ENCODE measurements around the gene TYW5.
A peak's percentile ranks its signal among the peaks of the same experiment; 100 is the strongest.

Gene TYW5

DNA sequence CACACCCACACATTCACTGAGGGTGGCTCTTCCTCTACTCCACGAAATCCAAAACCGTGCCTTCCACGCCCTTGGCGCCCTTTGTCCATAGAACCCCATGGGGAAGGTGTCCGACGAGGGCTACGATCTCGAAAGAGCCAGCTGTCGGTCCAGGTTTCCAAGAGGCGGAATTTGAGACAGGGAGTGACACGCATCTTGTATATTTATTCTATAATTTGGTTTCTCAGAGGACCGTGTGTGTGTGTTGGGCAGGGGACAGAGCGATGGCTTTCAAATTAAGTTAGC is 43.5 kb downstream of the TYW5 start:
- peaks cover 14% of the 10 kb centered on the region for H3K79me2 ChIP-seq (ENCODE audit: control insufficient read depth, insufficient read depth, low read length, poor library complexity)
- H3K4me3 ChIP-seq (ENCODE audit: low read depth, low read length) = peak overlapping the region; percentile 89
- DNase-seq = no peak
- peak overlapping the region; percentile 45 for H3K4ac ChIP-seq (ENCODE audit: low read depth, low read length)
- no peaks in the 10 kb centered on the region for H3K27me3 ChIP-seq (ENCODE audit: insufficient read depth, low read length)
- H2BK120ac ChIP-seq (ENCODE audit: insufficient read depth, low read length, poor library complexity) = peak overlapping the region; percentile 6
- peak overlapping the region; percentile 87 for H3K27ac ChIP-seq (ENCODE audit: low read depth, low read length)
- WGBS (ENCODE audit: extremely low coverage, insufficient coverage, insufficient read length) = no CpG with 5 or more reads among the region's 13 CpGs
- H2AK5ac ChIP-seq (ENCODE audit: low read length) = no peak overlapping the region
- H3K18ac ChIP-seq (ENCODE audit: low read length) = peak overlapping the region; percentile 71
- H3K14ac ChIP-seq (ENCODE audit: low read length) = peak overlapping the region; percentile 83
- peaks cover 0 to 3% of the 10 kb centered on the region in 2 experiments for H3K4me1 ChIP-seq (ENCODE audit: control insufficient read depth in 1 of 2, insufficient read depth in 2 of 2, low read length in 2 of 2)
- H3K9me3 ChIP-seq (ENCODE audit: insufficient read depth, low read depth, low read length) = peaks cover 3% of the 10 kb centered on the region
- H4K8ac ChIP-seq (ENCODE audit: low read depth, low read length) = peak overlapping the region; percentile 71
- peak overlapping the region; percentile 91 for H2AFZ ChIP-seq (ENCODE audit: insufficient read depth, low read length, poor library complexity)
- H2BK12ac ChIP-seq (ENCODE audit: low read length) = no peak overlapping the region
- no peak overlapping the region for H3K23ac ChIP-seq (ENCODE audit: low read length)
- H3K9ac ChIP-seq (ENCODE audit: low read length) = peak overlapping the region; percentile 88
- peak overlapping the region; percentile 73 for H2BK5ac ChIP-seq (ENCODE audit: low read depth, low read length, poor library complexity)
- H3K4me2 ChIP-seq (ENCODE audit: low read length) = peak overlapping the region; percentile 76
- H3K79me1 ChIP-seq (ENCODE audit: low read length) = peaks cover 7% of the 10 kb centered on the region
- H4K91ac ChIP-seq (ENCODE audit: low read depth, low read length) = no peak overlapping the region
- peaks cover 3 to 7% of the 10 kb centered on the region in 2 experiments for H3K36me3 ChIP-seq (ENCODE audit: control insufficient read depth in 1 of 2, insufficient read depth in 2 of 2, low read length in 2 of 2)
- peak overlapping the region; percentile 10 for H4K12ac ChIP-seq (ENCODE audit: low read depth, low read length)

GRCh38 chr2:199911052-199911876 is 44.0 kb downstream of the TYW5 start, which contains the start of gene C2orf69:
TSS of gene C2orf69 (plus strand) at chr2:199911293. CDS start at chr2:199911439, 146 bp downstream.
- Histone ChIP-seq H3K23ac (ENCODE audit: low read length) (no peak within 1 kb of the TSS), H3K27me3 (ENCODE audit: insufficient read depth, low read length) (no peaks in the 10 kb centered on the region), H3K36me3 (ENCODE audit: control insufficient read depth in 1 of 2, insufficient read depth in 2 of 2, low read length in 2 of 2) (peaks cover 0 to 3% of the 10 kb centered on the region in 2 experiments), H3K4me1 (ENCODE audit: control insufficient read depth in 1 of 2, insufficient read depth in 2 of 2, low read length in 2 of 2) (peaks cover 0 to 3% of the 10 kb centered on the region in 2 experiments), H4K8ac (ENCODE audit: low read depth, low read length) (peak within 1 kb of the TSS; percentile 72), H3K79me1 (ENCODE audit: low read length) (peaks cover 7% of the 10 kb centered on the region), H2BK120ac (ENCODE audit: insufficient read depth, low read length, poor library complexity) (peak within 1 kb of the TSS; percentile 6), H2AFZ (ENCODE audit: insufficient read depth, low read length, poor library complexity) (peak within 1 kb of the TSS; percentile 91), H3K4me3 (ENCODE audit: low read depth, low read length) (peak within 1 kb of the TSS; percentile 89), H2BK5ac (ENCODE audit: low read depth, low read length, poor library complexity) (peak within 1 kb of the TSS; percentile 73), H2AK5ac (ENCODE audit: low read length) (peak within 1 kb of the TSS; percentile 76), H4K91ac (ENCODE audit: low read depth, low read length) (peak within 1 kb of the TSS; percentile 40), H3K9me3 (ENCODE audit: insufficient read depth, low read depth, low read length) (no peaks in the 10 kb centered on the region), H3K4me2 (ENCODE audit: low read length) (peak within 1 kb of the TSS; percentile 76), H4K12ac (ENCODE audit: low read depth, low read length) (peak within 1 kb of the TSS; percentile 57), H3K79me2 (ENCODE audit: control insufficient read depth, insufficient read depth, low read length, poor library complexity) (peaks cover 11% of the 10 kb centered on the region), H3K14ac (ENCODE audit: low read length) (peak within 1 kb of the TSS; percentile 83), H3K18ac (ENCODE audit: low read length) (peak within 1 kb of the TSS; percentile 71), H3K9ac (ENCODE audit: low read length) (peak within 1 kb of the TSS; percentile 88), H2BK12ac (ENCODE audit: low read length) (no peak within 1 kb of the TSS), H3K4ac (ENCODE audit: low read depth, low read length) (peak within 1 kb of the TSS; percentile 45), H3K27ac (ENCODE audit: low read depth, low read length) (peak within 1 kb of the TSS; percentile 87)
- peak; percentile 95 to 98 for DNase-seq
- WGBS (ENCODE audit: extremely low coverage, insufficient coverage, insufficient read length) = no CpG with 5 or more reads among the region's 85 CpGs

- WGBS (ENCODE audit: extremely low coverage, insufficient coverage, insufficient read length) = no CpG with 5 or more reads among the region's 18 CpGs
- H3K4me1 ChIP-seq (ENCODE audit: control insufficient read depth in 1 of 2, insufficient read depth in 2 of 2, low read length in 2 of 2) = peaks cover 0 to 3% of the 10 kb centered on the region in 2 experiments
- peak overlapping the region; percentile 74 for H3K4me2 ChIP-seq (ENCODE audit: low read length)
- no peak for DNase-seq
- H3K14ac ChIP-seq (ENCODE audit: low read length) = no peak overlapping the region
- no peaks in the 10 kb centered on the region for H3K27me3 ChIP-seq (ENCODE audit: insufficient read depth, low read length)
- no peaks in the 10 kb centered on the region for H3K9me3 ChIP-seq (ENCODE audit: insufficient read depth, low read depth, low read length)
- H3K18ac ChIP-seq (ENCODE audit: low read length) = no peak overlapping the region
- peak overlapping the region; percentile 11 for H4K91ac ChIP-seq (ENCODE audit: low read depth, low read length)
- H2BK120ac ChIP-seq (ENCODE audit: insufficient read depth, low read length, poor library complexity) = no peak overlapping the region
- peak overlapping the region; percentile 72 for H4K8ac ChIP-seq (ENCODE audit: low read depth, low read length)
- H3K79me2 ChIP-seq (ENCODE audit: control insufficient read depth, insufficient read depth, low read length, poor library complexity) = peaks cover 11% of the 10 kb centered on the region
- no peak overlapping the region for H2BK12ac ChIP-seq (ENCODE audit: low read length)
- H3K79me1 ChIP-seq (ENCODE audit: low read length) = peaks cover 7% of the 10 kb centered on the region
- H2AFZ ChIP-seq (ENCODE audit: insufficient read depth, low read length, poor library complexity) = no peak overlapping the region
- no peak overlapping the region for H3K4me3 ChIP-seq (ENCODE audit: low read depth, low read length)
- peak overlapping the region; percentile 44 for H4K12ac ChIP-seq (ENCODE audit: low read depth, low read length)
- no peak overlapping the region for H3K27ac ChIP-seq (ENCODE audit: low read depth, low read length)
- no peak overlapping the region for H3K4ac ChIP-seq (ENCODE audit: low read depth, low read length)
- H2BK5ac ChIP-seq (ENCODE audit: low read depth, low read length, poor library complexity) = no peak overlapping the region
- H3K23ac ChIP-seq (ENCODE audit: low read length) = no peak overlapping the region
- H3K36me3 ChIP-seq (ENCODE audit: control insufficient read depth in 1 of 2, insufficient read depth in 2 of 2, low read length in 2 of 2) = no peaks in the 10 kb centered on the region
- no peak overlapping the region for H3K9ac ChIP-seq (ENCODE audit: low read length)
- H2AK5ac ChIP-seq (ENCODE audit: low read length) = peak overlapping the region; percentile 76
Measured at GRCh38 chr2:199910338-199911051, 44.8 kb downstream of the TYW5 start.

- Histone ChIP-seq H3K79me1 (ENCODE audit: low read length) (peaks cover 7% of the 10 kb centered on the region), H4K12ac (ENCODE audit: low read depth, low read length) (no peak overlapping the region), H2AK5ac (ENCODE audit: low read length) (no peak overlapping the region), H2BK12ac (ENCODE audit: low read length) (no peak overlapping the region), H2BK5ac (ENCODE audit: low read depth, low read length, poor library complexity) (no peak overlapping the region), H4K91ac (ENCODE audit: low read depth, low read length) (no peak overlapping the region), H4K8ac (ENCODE audit: low read depth, low read length) (no peak overlapping the region), H3K4me2 (ENCODE audit: low read length) (no peak overlapping the region), H3K9ac (ENCODE audit: low read length) (no peak overlapping the region), H3K27me3 (ENCODE audit: insufficient read depth, low read length) (no peaks in the 10 kb centered on the region), H3K9me3 (ENCODE audit: insufficient read depth, low read depth, low read length) (no peaks in the 10 kb centered on the region), H3K14ac (ENCODE audit: low read length) (no peak overlapping the region), H3K23ac (ENCODE audit: low read length) (no peak overlapping the region), H3K4me3 (ENCODE audit: low read depth, low read length) (no peak overlapping the region), H3K4me1 (ENCODE audit: control insufficient read depth in 1 of 2, insufficient read depth in 2 of 2, low read length in 2 of 2) (no peaks in the 10 kb centered on the region), H2BK120ac (ENCODE audit: insufficient read depth, low read length, poor library complexity) (no peak overlapping the region), H2AFZ (ENCODE audit: insufficient read depth, low read length, poor library complexity) (no peak overlapping the region), H3K79me2 (ENCODE audit: control insufficient read depth, insufficient read depth, low read length, poor library complexity) (peaks cover 5% of the 10 kb centered on the region), H3K27ac (ENCODE audit: low read depth, low read length) (no peak overlapping the region), H3K4ac (ENCODE audit: low read depth, low read length) (no peak overlapping the region), H3K18ac (ENCODE audit: low read length) (no peak overlapping the region), H3K36me3 (ENCODE audit: control insufficient read depth in 1 of 2, insufficient read depth in 2 of 2, low read length in 2 of 2) (no peaks in the 10 kb centered on the region)
- WGBS (ENCODE audit: extremely low coverage, insufficient coverage, insufficient read length) = no CpG with 5 or more reads among the region's 2 CpGs
- no peak for DNase-seq
Measured at GRCh38 chr2:199907008-199907714, 48.1 kb downstream of the TYW5 start.

Measured in trophoblast cell (in vitro differentiated cells and primary cell).